ENCODE data around the gene C2orf76. TPM values are rescaled to one million over a fixed set of nuclear protein-coding genes. Genes with fewer than 3 reads are reported as not detected.

C2orf76 gene
- polyA plus RNA-seq, 4 donors = 11.0 to 13.5 (median 12.2) TPM

DNA sequence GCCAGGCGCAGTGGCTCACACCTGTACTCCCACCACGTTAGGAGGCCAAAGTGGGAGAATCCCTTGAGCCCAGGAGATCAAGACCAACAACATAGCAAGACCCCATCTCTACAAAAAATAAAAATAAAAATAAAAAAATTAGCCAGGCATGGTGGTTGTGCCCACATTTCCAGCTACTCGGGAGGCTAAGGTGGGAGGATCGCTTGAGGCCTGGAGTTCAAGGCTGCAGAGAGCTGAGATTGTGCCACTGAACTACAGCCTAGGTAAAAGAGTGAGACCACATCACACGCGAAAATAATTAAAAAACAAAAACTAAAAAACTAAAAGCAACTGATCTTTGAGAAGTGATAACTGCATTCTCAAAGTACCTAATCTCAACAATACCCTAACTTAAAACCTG is 1.8 kb downstream of the C2orf76 start:
- H3K9me3 ChIP-seq (ENCODE audit: control insufficient read depth in 2 of 2, insufficient read depth in 1 of 2, low read depth in 1 of 2, low read length in 1 of 2) = no peaks in the 10 kb centered on the region
- WGBS, 3 donors = 87 to 92% (median 92%) methylated on average over 6 of the region's 6 CpGs
- no peak overlapping the region for H3K4me3 ChIP-seq (ENCODE audit: low read depth in 1 of 3, low read length in 3 of 3)
- no peaks in the 10 kb centered on the region for H3K27me3 ChIP-seq (ENCODE audit: control insufficient read depth in 3 of 3, insufficient read depth in 3 of 3, low read length in 3 of 3)
- FAIRE-seq (no peak), DNase-seq (no peak)
- H3K27ac ChIP-seq (ENCODE audit: low read depth in 1 of 3, low read length in 2 of 3) = no peak overlapping the region
- H3K36me3 ChIP-seq (ENCODE audit: control insufficient read depth in 3 of 3, insufficient read depth in 2 of 3, low read depth in 1 of 3, low read length in 3 of 3) = peaks cover 4 to 20% (median 5%) of the 10 kb centered on the region in 3 donors
- H3K4me1 ChIP-seq (ENCODE audit: control insufficient read depth in 3 of 3, insufficient read depth in 2 of 3, low read depth in 1 of 3, low read length in 2 of 3) = peaks cover 2 to 20% (median 4%) of the 10 kb centered on the region in 3 donors

GRCh38 chr2:119360423-119360966 is 6.1 kb downstream of the C2orf76 start:
- Histone ChIP-seq H3K27ac (ENCODE audit: low read depth in 1 of 3, low read length in 2 of 3) (no peak overlapping the region), H3K4me1 (ENCODE audit: control insufficient read depth in 3 of 3, insufficient read depth in 2 of 3, low read depth in 1 of 3, low read length in 2 of 3) (peaks cover 2 to 4% (median 2%) of the 10 kb centered on the region in 3 donors), H3K4me3 (ENCODE audit: low read depth in 1 of 3, low read length in 3 of 3) (no peak overlapping the region), H3K36me3 (ENCODE audit: control insufficient read depth in 3 of 3, insufficient read depth in 2 of 3, low read depth in 1 of 3, low read length in 3 of 3) (no peaks in the 10 kb centered on the region), H3K9me3 (ENCODE audit: control insufficient read depth in 2 of 2, insufficient read depth in 1 of 2, low read depth in 1 of 2, low read length in 1 of 2) (no peaks in the 10 kb centered on the region), H3K27me3 (ENCODE audit: control insufficient read depth in 3 of 3, insufficient read depth in 3 of 3, low read length in 3 of 3) (no peaks in the 10 kb centered on the region)
- DNase-seq (no peak), FAIRE-seq (no peak)
- WGBS, 3 donors = 84 to 100% (median 88%) methylated on average over 2 of the region's 2 CpGs

- Histone ChIP-seq H3K36me3 (ENCODE audit: control insufficient read depth in 3 of 3, insufficient read depth in 2 of 3, low read depth in 1 of 3, low read length in 3 of 3) (no peaks in the 10 kb centered on the region), H3K9me3 (ENCODE audit: control insufficient read depth in 2 of 2, insufficient read depth in 1 of 2, low read depth in 1 of 2, low read length in 1 of 2) (no peaks in the 10 kb centered on the region), H3K4me3 (ENCODE audit: low read depth in 1 of 3, low read length in 3 of 3) (no peak overlapping the region), H3K27me3 (ENCODE audit: control insufficient read depth in 3 of 3, insufficient read depth in 3 of 3, low read length in 3 of 3) (no peaks in the 10 kb centered on the region), H3K4me1 (ENCODE audit: control insufficient read depth in 3 of 3, insufficient read depth in 2 of 3, low read depth in 1 of 3, low read length in 2 of 3) (peaks cover 0 to 2% (median 0%) of the 10 kb centered on the region in 3 donors), H3K27ac (ENCODE audit: low read depth in 1 of 3, low read length in 2 of 3) (no peak overlapping the region)
- DNase-seq = no peak
- FAIRE-seq = no peak
- WGBS, 3 donors = 88 to 93% (median 92%) methylated on average over 6 of the region's 6 CpGs
These were observed 6.9 kb downstream of the C2orf76 start for GRCh38 chr2:119359774-119360173.

DNA sequence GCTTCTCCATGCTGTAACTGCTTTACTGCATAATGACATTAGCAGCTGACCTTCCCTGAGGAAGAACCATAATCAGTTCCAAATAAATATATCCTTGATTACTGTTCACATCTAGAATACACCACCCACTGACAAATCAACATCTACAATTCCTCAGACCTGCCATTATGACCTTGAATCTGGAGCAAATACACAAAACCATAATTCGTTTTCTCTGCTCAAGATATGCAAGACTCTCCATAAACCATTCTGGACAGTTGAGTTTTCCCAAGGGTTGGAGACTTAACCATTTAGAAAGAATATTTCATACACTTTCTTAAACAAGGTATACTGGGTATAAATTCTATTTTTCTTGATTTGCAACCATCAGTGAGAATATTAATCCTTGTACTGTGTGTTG is 11.8 kb downstream of the C2orf76 start:
- WGBS, 3 donors = 88 to 89% (median 89%) methylated on average over 1 of the region's 1 CpG
- no peak overlapping the region for H3K27ac ChIP-seq (ENCODE audit: low read depth in 1 of 3, low read length in 2 of 3)
- no peaks in the 10 kb centered on the region for H3K4me1 ChIP-seq (ENCODE audit: control insufficient read depth in 3 of 3, insufficient read depth in 2 of 3, low read depth in 1 of 3, low read length in 2 of 3)
- FAIRE-seq (no peak), DNase-seq (no peak)
- no peaks in the 10 kb centered on the region for H3K36me3 ChIP-seq (ENCODE audit: control insufficient read depth in 3 of 3, insufficient read depth in 2 of 3, low read depth in 1 of 3, low read length in 3 of 3)
- H3K9me3 ChIP-seq (ENCODE audit: control insufficient read depth in 2 of 2, insufficient read depth in 1 of 2, low read depth in 1 of 2, low read length in 1 of 2) = no peaks in the 10 kb centered on the region
- no peaks in the 10 kb centered on the region for H3K27me3 ChIP-seq (ENCODE audit: control insufficient read depth in 3 of 3, insufficient read depth in 3 of 3, low read length in 3 of 3)
- no peak overlapping the region for H3K4me3 ChIP-seq (ENCODE audit: low read depth in 1 of 3, low read length in 3 of 3)

DNA sequence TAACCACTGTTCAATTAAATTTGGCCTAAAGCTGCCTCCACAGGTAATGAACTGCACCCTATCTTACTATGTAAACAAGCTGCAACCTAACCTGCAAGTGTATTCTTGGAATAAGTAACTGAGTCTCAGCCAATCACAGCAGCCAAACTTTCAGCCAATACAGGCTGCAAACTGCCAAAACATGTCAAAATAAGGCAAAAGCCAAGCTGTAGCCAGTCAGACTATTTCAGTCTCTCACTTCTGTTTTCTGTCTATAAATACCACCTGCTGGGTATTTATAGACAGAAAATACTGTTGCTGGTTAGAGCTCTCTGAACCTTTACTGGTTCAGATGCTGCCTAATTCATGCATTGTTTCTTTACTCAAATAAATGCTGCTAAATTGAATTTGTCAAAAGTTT is 14.3 kb downstream of the C2orf76 start:
- DNase-seq (no peak), FAIRE-seq (no peak)
- H3K27ac ChIP-seq (ENCODE audit: low read depth in 1 of 3, low read length in 2 of 3) = no peak overlapping the region
- H3K27me3 ChIP-seq (ENCODE audit: control insufficient read depth in 3 of 3, insufficient read depth in 3 of 3, low read length in 3 of 3) = no peaks in the 10 kb centered on the region
- no peak overlapping the region for H3K4me3 ChIP-seq (ENCODE audit: low read depth in 1 of 3, low read length in 3 of 3)
- H3K4me1 ChIP-seq (ENCODE audit: control insufficient read depth in 3 of 3, insufficient read depth in 2 of 3, low read depth in 1 of 3, low read length in 2 of 3) = no peaks in the 10 kb centered on the region
- H3K9me3 ChIP-seq (ENCODE audit: control insufficient read depth in 2 of 2, insufficient read depth in 1 of 2, low read depth in 1 of 2, low read length in 1 of 2) = no peaks in the 10 kb centered on the region
- H3K36me3 ChIP-seq (ENCODE audit: control insufficient read depth in 3 of 3, insufficient read depth in 2 of 3, low read depth in 1 of 3, low read length in 3 of 3) = no peaks in the 10 kb centered on the region

DNA sequence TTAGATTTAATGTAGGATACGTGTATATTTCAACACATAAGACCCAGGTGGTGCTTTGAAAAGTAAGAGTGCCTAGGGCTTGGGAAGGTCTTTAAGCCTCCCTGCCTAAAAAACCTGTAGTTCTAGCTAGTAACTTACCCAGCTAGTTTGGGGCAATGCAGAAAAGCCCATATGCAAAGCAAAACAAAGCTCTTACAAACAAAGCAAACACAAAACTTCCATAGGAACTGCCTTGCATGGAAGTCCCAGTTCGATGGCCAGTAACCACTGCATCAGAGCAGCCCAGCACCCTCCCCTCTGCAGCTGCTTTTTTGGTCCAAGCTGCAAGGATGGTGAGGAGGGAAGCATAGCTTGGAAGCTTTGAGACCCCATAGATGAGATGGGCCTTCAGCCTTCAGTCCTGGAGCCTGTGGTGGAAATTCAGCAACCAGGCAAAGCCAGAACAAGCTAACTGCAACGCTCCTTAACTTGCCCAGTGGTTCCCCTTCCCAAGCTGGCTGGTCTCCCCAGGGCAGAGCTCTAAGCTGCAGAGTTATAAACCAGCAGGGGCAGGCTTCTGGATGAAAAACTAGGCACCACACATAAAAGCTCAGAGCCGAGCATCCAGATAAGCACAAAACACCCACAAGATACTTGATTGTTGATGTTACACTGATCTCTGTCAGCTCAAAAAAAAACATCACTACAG is 16.2 kb downstream of the C2orf76 start:
- FAIRE-seq (no peak), DNase-seq (no peak)
- H3K27me3 ChIP-seq (ENCODE audit: control insufficient read depth in 3 of 3, insufficient read depth in 3 of 3, low read length in 3 of 3) = no peaks in the 10 kb centered on the region
- no peaks in the 10 kb centered on the region for H3K9me3 ChIP-seq (ENCODE audit: control insufficient read depth in 2 of 2, insufficient read depth in 1 of 2, low read depth in 1 of 2, low read length in 1 of 2)
- H3K4me1 ChIP-seq (ENCODE audit: control insufficient read depth in 3 of 3, insufficient read depth in 2 of 3, low read depth in 1 of 3, low read length in 2 of 3) = no peaks in the 10 kb centered on the region
- no peak overlapping the region for H3K27ac ChIP-seq (ENCODE audit: low read depth in 1 of 3, low read length in 2 of 3)
- no peak overlapping the region for H3K4me3 ChIP-seq (ENCODE audit: low read depth in 1 of 3, low read length in 3 of 3)
- 71 to 84% (median 73%) methylated on average over 4 of the region's 4 CpGs for WGBS, 3 donors
- no peaks in the 10 kb centered on the region for H3K36me3 ChIP-seq (ENCODE audit: control insufficient read depth in 3 of 3, insufficient read depth in 2 of 3, low read depth in 1 of 3, low read length in 3 of 3)

DNA sequence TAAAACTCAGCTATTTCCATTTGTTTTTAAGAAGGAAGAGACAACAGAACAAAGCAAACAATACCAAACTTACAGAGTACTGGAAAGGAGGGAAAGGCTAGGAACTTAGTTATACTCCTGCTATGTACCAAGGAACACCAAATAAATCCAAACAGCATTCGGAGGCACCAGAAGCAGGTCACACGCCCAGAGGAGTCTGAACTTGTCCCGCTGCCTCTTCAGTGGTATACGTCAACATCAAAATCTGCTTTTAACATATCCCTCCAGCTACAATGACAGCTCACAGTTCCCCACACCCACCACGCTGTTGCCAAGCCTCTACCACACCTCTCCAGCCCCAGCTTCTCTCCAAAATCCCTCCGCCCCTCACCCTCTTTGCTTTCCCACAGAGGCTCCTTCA is 17.3 kb downstream of the C2orf76 start:
- Histone ChIP-seq H3K4me3 (ENCODE audit: low read depth in 1 of 3, low read length in 3 of 3) (no peak overlapping the region), H3K4me1 (ENCODE audit: control insufficient read depth in 3 of 3, insufficient read depth in 2 of 3, low read depth in 1 of 3, low read length in 2 of 3) (no peaks in the 10 kb centered on the region), H3K36me3 (ENCODE audit: control insufficient read depth in 3 of 3, insufficient read depth in 2 of 3, low read depth in 1 of 3, low read length in 3 of 3) (no peaks in the 10 kb centered on the region), H3K27me3 (ENCODE audit: control insufficient read depth in 3 of 3, insufficient read depth in 3 of 3, low read length in 3 of 3) (no peaks in the 10 kb centered on the region), H3K27ac (ENCODE audit: low read depth in 1 of 3, low read length in 2 of 3) (no peak overlapping the region), H3K9me3 (ENCODE audit: control insufficient read depth in 2 of 2, insufficient read depth in 1 of 2, low read depth in 1 of 2, low read length in 1 of 2) (no peaks in the 10 kb centered on the region)
- DNase-seq (no peak), FAIRE-seq (no peak)
- WGBS, 3 donors = 91 to 95% (median 95%) methylated on average over 6 of the region's 6 CpGs

DNA sequence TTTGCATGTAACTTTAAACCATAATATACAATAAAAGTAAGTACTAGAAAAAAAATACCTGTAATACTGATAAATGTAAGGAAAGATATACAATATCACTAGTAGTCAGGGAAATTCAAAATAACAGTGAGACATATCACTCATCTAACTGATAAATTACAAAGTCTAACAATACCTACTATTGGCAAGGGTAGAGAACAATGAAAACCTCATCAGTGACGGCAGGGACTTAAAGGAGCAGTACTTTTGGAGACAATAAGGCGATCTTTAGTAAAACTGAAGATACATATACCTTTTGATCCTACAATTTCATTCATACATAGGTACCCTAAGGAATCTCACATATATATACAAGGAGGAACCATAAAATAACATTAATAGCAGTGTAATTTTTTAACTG is 24.9 kb downstream of the C2orf76 start:
- no peaks in the 10 kb centered on the region for H3K4me1 ChIP-seq (ENCODE audit: control insufficient read depth in 3 of 3, insufficient read depth in 2 of 3, low read depth in 1 of 3, low read length in 2 of 3)
- no peak for DNase-seq
- 77 to 89% (median 81%) methylated on average over 2 of the region's 2 CpGs for WGBS, 3 donors
- H3K27ac ChIP-seq (ENCODE audit: low read depth in 1 of 3, low read length in 2 of 3) = no peak overlapping the region
- FAIRE-seq = no peak
- H3K9me3 ChIP-seq (ENCODE audit: control insufficient read depth in 2 of 2, insufficient read depth in 1 of 2, low read depth in 1 of 2, low read length in 1 of 2) = no peaks in the 10 kb centered on the region
- H3K4me3 ChIP-seq (ENCODE audit: low read depth in 1 of 3, low read length in 3 of 3) = no peak overlapping the region
- H3K27me3 ChIP-seq (ENCODE audit: control insufficient read depth in 3 of 3, insufficient read depth in 3 of 3, low read length in 3 of 3) = no peaks in the 10 kb centered on the region
- peaks cover 0 to 2% (median 0%) of the 10 kb centered on the region in 3 donors for H3K36me3 ChIP-seq (ENCODE audit: control insufficient read depth in 3 of 3, insufficient read depth in 2 of 3, low read depth in 1 of 3, low read length in 3 of 3)

DNA sequence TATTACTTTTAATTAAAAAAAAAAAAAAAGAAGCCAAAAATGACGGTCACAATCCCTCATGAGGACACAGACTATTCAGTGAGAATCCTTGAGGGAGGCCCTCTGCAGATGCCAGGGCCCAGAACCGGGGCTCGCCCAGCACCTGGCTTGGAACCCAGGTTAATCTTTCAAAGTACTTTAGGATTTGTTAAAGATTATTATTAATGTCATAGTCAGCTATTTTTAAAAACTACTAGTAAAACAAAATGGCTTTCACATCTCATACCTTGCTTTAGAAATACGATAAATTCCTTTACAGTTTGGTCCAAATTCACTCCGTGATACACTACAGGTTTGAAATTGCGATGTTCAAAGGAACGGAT is 27.1 kb downstream of the C2orf76 start:
- FAIRE-seq (no peak), DNase-seq (no peak)
- no peaks in the 10 kb centered on the region for H3K27me3 ChIP-seq (ENCODE audit: control insufficient read depth in 3 of 3, insufficient read depth in 3 of 3, low read length in 3 of 3)
- H3K27ac ChIP-seq (ENCODE audit: low read depth in 1 of 3, low read length in 2 of 3) = no peak overlapping the region
- H3K4me1 ChIP-seq (ENCODE audit: control insufficient read depth in 3 of 3, insufficient read depth in 2 of 3, low read depth in 1 of 3, low read length in 2 of 3) = no peaks in the 10 kb centered on the region
- peaks cover 0 to 2% (median 0%) of the 10 kb centered on the region in 3 donors for H3K36me3 ChIP-seq (ENCODE audit: control insufficient read depth in 3 of 3, insufficient read depth in 2 of 3, low read depth in 1 of 3, low read length in 3 of 3)
- 92 to 96% (median 95%) methylated on average over 7 of the region's 7 CpGs for WGBS, 3 donors
- no peak overlapping the region for H3K4me3 ChIP-seq (ENCODE audit: low read depth in 1 of 3, low read length in 3 of 3)
- H3K9me3 ChIP-seq (ENCODE audit: control insufficient read depth in 2 of 2, insufficient read depth in 1 of 2, low read depth in 1 of 2, low read length in 1 of 2) = no peaks in the 10 kb centered on the region

All from small intestine (tissue), 7 donors.